H1 (cell line): ENCODE results near the gene CCDC82. TPM values are rescaled to one million over a fixed set of nuclear protein-coding genes. Genes with fewer than 3 reads are reported as not detected.

ENCODE experiments used
- CTCF ChIA-PET: fragments of 300-600 bp; sonication (Branson Sonifier 250); formaldehyde crosslinking; loops from one replicate; lab custom pipeline; 2021; ENCODE audit not compliant: partially characterized antibody; lab: Charles Lee
- POLR2A ChIA-PET: fragments of 300-600 bp; sonication (Branson Sonifier 250); formaldehyde crosslinking; loops from one replicate; lab custom pipeline; 2021; ENCODE audit warnings: inconsistent platforms; ENCODE audit not compliant: partially characterized antibody; lab: Charles Lee
- DNase-seq, 2 experiments: peaks; one replicate each; pipeline versions ENCODE4 v3.0.0 to v3.0.0-alpha.2; 2010 to 2022; ENCODE audit warnings: low spot score in 2 of 2, low read depth in 1 of 2, mixed read lengths in 1 of 2
- FAIRE-seq: peaks from 2 replicates; lab custom pipeline; 2011; peaks lifted over from hg19 to GRCh38; lab: Jason Lieb, UNC
- H2AFZ ChIP-seq: 2 replicates; pipeline ENCODE4 v1.8.1; 2012; ENCODE audit warnings: low read length, inconsistent platforms
- H2AK5ac ChIP-seq: 2 replicates; pipeline ENCODE4 v1.6.1; 2013; ENCODE audit warnings: low read depth, low read length
- H2BK120ac ChIP-seq: replicated peaks from 2 replicates; pipeline ENCODE3; 2013; ENCODE audit warnings: low read depth, low read length, inconsistent platforms
- H2BK12ac ChIP-seq: 2 replicates; pipeline ENCODE4 v1.6.1; 2013; ENCODE audit warnings: low read depth, low read length
- H2BK15ac ChIP-seq: 2 replicates; pipeline ENCODE4 v1.6.1; 2013; ENCODE audit warnings: low read length
- H2BK20ac ChIP-seq: 2 replicates; pipeline ENCODE4 v1.6.1; 2013; ENCODE audit warnings: low read length
- H2BK5ac ChIP-seq: 2 replicates; pipeline ENCODE4 v1.6.1; 2013; ENCODE audit warnings: low read depth, low read length
- H3K14ac ChIP-seq: 2 replicates; pipeline ENCODE4 v1.6.1; 2013; ENCODE audit warnings: inconsistent platforms; ENCODE audit not compliant: insufficient read length
- H3K18ac ChIP-seq: 2 replicates; pipeline ENCODE4 v1.6.1; 2013; ENCODE audit warnings: low read length; ENCODE audit errors: extremely low read depth
- H3K23ac ChIP-seq: 2 replicates; pipeline ENCODE4 v1.6.1; 2013; ENCODE audit warnings: inconsistent platforms; ENCODE audit not compliant: insufficient read length
- H3K23me2 ChIP-seq: 2 replicates; pipeline ENCODE4 v1.6.1; 2013; ENCODE audit warnings: low read depth, low read length
- H3K27ac ChIP-seq: 2 replicates; pipeline ENCODE4 v1.6.1; 2011; ENCODE audit warnings: low read depth, low read length, inconsistent platforms
- H3K27me3 ChIP-seq, 4 experiments: replicated peaks in 1 of 4; 1 replicate in 1 of 4; 2 replicates in 3 of 4; pipeline versions ENCODE4 v1.6.1 to v1.8.1; 2011 to 2013; ENCODE audit warnings: low read length in 3 of 4, mild to moderate bottlenecking in 3 of 4, inconsistent platforms in 2 of 4, mixed read lengths in 2 of 4, moderate library complexity in 1 of 4; ENCODE audit not compliant: control insufficient read depth in 3 of 4, insufficient read depth in 3 of 4; ENCODE audit errors: extremely low read depth in 1 of 4
- H3K36me3 ChIP-seq, 4 experiments: 2 replicates each; pipeline versions ENCODE4 v1.6.1 to v1.8.1; 2011 to 2013; ENCODE audit warnings: mild to moderate bottlenecking in 4 of 4, low read length in 3 of 4, moderate library complexity in 2 of 4, control low read depth in 1 of 4, inconsistent platforms in 1 of 4; ENCODE audit not compliant: insufficient read depth in 4 of 4, control insufficient read depth in 2 of 4
- H3K4ac ChIP-seq: replicated peaks from 2 replicates; pipeline ENCODE3; 2013; ENCODE audit warnings: low read length, low read depth, mixed read lengths, inconsistent platforms; ENCODE audit not compliant: insufficient read length
- H3K4me1 ChIP-seq, 4 experiments: replicated peaks in 1 of 4; 1 replicate in 1 of 4; 2 replicates in 3 of 4; pipeline versions ENCODE4 v1.6.1 to v1.8.1; 2011 to 2013; ENCODE audit warnings: low read length in 3 of 4, inconsistent platforms in 2 of 4, mixed read lengths in 1 of 4; ENCODE audit not compliant: insufficient read depth in 4 of 4, control insufficient read depth in 3 of 4
- H3K4me2 ChIP-seq, 2 experiments: 2 replicates each; pipeline versions ENCODE4 v1.6.1 to v1.8.1; 2011 to 2013; ENCODE audit warnings: low read depth in 2 of 2, low read length in 2 of 2, control low read depth in 1 of 2, inconsistent platforms in 1 of 2, mild to moderate bottlenecking in 1 of 2; ENCODE audit not compliant: insufficient read depth in 1 of 2
- H3K4me3 ChIP-seq, 4 experiments: fragments of 200-600, 300-600 bp in 1 of 4; sonication (generic), shearing (Covaris generic), sonication (Bioruptor Twin) in 1 of 4; 2 replicates each; pipeline versions ENCODE4 v1.5.1 to v1.8.1; 2011 to 2016; ENCODE audit warnings: low read length in 4 of 4, low read depth in 3 of 4, control low read depth in 2 of 4, inconsistent platforms in 2 of 4, mild to moderate bottlenecking in 2 of 4, mixed read lengths in 1 of 4, moderate library complexity in 1 of 4; ENCODE audit not compliant: insufficient read depth in 2 of 4; ENCODE audit errors: extremely low read depth in 1 of 4
- H3K56ac ChIP-seq: replicated peaks from 2 replicates; pipeline ENCODE3; 2013; ENCODE audit warnings: low read depth, mild to moderate bottlenecking, mixed read lengths, low read length, inconsistent platforms; ENCODE audit not compliant: insufficient read length
- H3K79me1 ChIP-seq: 2 replicates; pipeline ENCODE4 v1.6.1; 2013; ENCODE audit warnings: low read depth, low read length, control low read depth
- H3K79me2 ChIP-seq, 2 experiments: 2 replicates each; pipeline versions ENCODE4 v1.6.1 to v1.8.1; 2012 to 2013; ENCODE audit warnings: low read length in 2 of 2, mild to moderate bottlenecking in 2 of 2, inconsistent platforms in 1 of 2; ENCODE audit not compliant: insufficient read depth in 2 of 2, control insufficient read depth in 1 of 2
- H3K9ac ChIP-seq, 4 experiments: replicated peaks in 1 of 4; 1 replicate in 1 of 4; 2 replicates in 3 of 4; pipeline versions ENCODE4 v1.6.1 to v1.8.1; 2011 to 2013; ENCODE audit warnings: low read depth in 3 of 4, low read length in 3 of 4, control low read depth in 2 of 4, mild to moderate bottlenecking in 2 of 4, moderate library complexity in 2 of 4, inconsistent platforms in 1 of 4; ENCODE audit errors: extremely low read depth in 1 of 4
- H3K9me3 ChIP-seq, 2 experiments: 2 replicates each; pipeline versions ENCODE4 v1.6.1 to v1.8.1; 2012 to 2013; ENCODE audit warnings: mild to moderate bottlenecking in 2 of 2, moderate library complexity in 2 of 2, control low read depth in 1 of 2, inconsistent platforms in 1 of 2, low read depth in 1 of 2, low read length in 1 of 2, mixed read lengths in 1 of 2; ENCODE audit not compliant: insufficient read depth in 2 of 2
- H4K20me1 ChIP-seq, 2 experiments: replicated peaks in 1 of 2; 2 replicates each; pipeline versions ENCODE3 to v1.8.1; 2011 to 2013; ENCODE audit warnings: inconsistent platforms in 2 of 2, low read length in 2 of 2, mild to moderate bottlenecking in 1 of 2; ENCODE audit not compliant: insufficient read depth in 2 of 2, control insufficient read depth in 1 of 2
- H4K5ac ChIP-seq: 2 replicates; pipeline ENCODE4 v1.6.1; 2013; ENCODE audit warnings: low read length, low read depth, mixed read lengths, inconsistent platforms; ENCODE audit not compliant: insufficient read length
- H4K8ac ChIP-seq: 2 replicates; pipeline ENCODE4 v1.8.0; 2013; ENCODE audit warnings: mild to moderate bottlenecking, moderate library complexity, low read length, inconsistent platforms; ENCODE audit not compliant: insufficient read depth; ENCODE audit errors: extremely low read depth
- H4K91ac ChIP-seq: replicated peaks from 2 replicates; pipeline ENCODE3; 2013; ENCODE audit warnings: low read length, mixed read lengths, inconsistent platforms; ENCODE audit not compliant: insufficient read length
- ASH2L ChIP-seq: fragments of 200-600, 300-600 bp; sonication (generic); IDR thresholded peaks from one replicate; pipeline ENCODE4 v1.7.1; 2017; ENCODE audit warnings: low read length
- CEBPB ChIP-seq: IDR thresholded peaks from 2 replicates; pipeline ENCODE4 v1.6.1; 2012; ENCODE audit warnings: low read depth, low read length
- GTF2F1 ChIP-seq: IDR thresholded peaks from 2 replicates; pipeline ENCODE4 v1.6.1; 2012; ENCODE audit warnings: low read depth, low read length, improper control_type of control experiment, borderline replicate concordance
- KDM5A ChIP-seq: fragments of 200-600 bp; IDR thresholded peaks from 2 replicates; pipeline ENCODE4 v1.7.1; 2012; ENCODE audit warnings: mild to moderate bottlenecking, low read length, inconsistent platforms, mixed read lengths
- SIRT6 ChIP-seq: IDR thresholded peaks from one replicate; pipeline ENCODE4 v1.7.1; 2012; ENCODE audit warnings: low read length, inconsistent platforms
- YY1 ChIP-seq: IDR thresholded peaks from 2 replicates; pipeline ENCODE4 v1.6.1; 2011; ENCODE audit warnings: low read depth, mild to moderate bottlenecking, low read length
- WGBS, 2 experiments: shearing (Covaris generic) in 1 of 2; methylation state at CpG; one replicate each; pipeline versions ENCODE4 v1.1.6 to v1.1.7; 2013 to 2015; ENCODE audit warnings: low lambda C conversion rate in 2 of 2, mixed read lengths in 2 of 2, inconsistent platforms in 1 of 2, low coverage in 1 of 2, missing lambda C conversion rate in 1 of 2; ENCODE audit not compliant: insufficient replicate concordance in 2 of 2, insufficient coverage in 1 of 2, insufficient read length in 1 of 2; ENCODE audit errors: extremely low coverage in 1 of 2, missing lambda C conversion rate in 1 of 2; 5-methylcytosine and 5-hydroxymethylcytosine counted together
- polyA plus RNA-seq, 7 experiments: library from polyadenylated mRNA; depleted of rRNA in 3 of 7; stranded (reverse) in 5 of 7; unstranded in 2 of 7; fragments of >200 nt in 5 of 7; fragments of 200-250 nt in 2 of 7; gene quantifications; 1 replicate in 5 of 7; 2 replicates in 1 of 7; 4 replicates in 1 of 7; pipeline versions ENCODE4 v1.2.1 to v1.2.3, GENCODE V29; 2011 to 2013; ENCODE audit warnings: missing spikeins in 2 of 7, mixed read lengths in 2 of 7
- total RNA-seq: library from RNA; stranded (reverse); fragmentation: NEBNext Ultra II Directional; extraction: Animal tissue kit (Norgen Biotek cat#: 25700); gene quantifications from 2 replicates; pipeline ENCODE4 v1.2.1, GENCODE V29; 2021

The CCDC82 gene
- total and polyA plus RNA-seq, 2 of the 8 experiments (the other 6 are each of a cell fraction or from before 2014, with no cell fraction given): 6.0 to 15.2 TPM

- POLR2A ChIA-PET: interaction anchor here (1.1 to 3.3 kb wide), 2 partner anchors 8 to 15 kb away, joined by 3 to 13 read pairs; no protein-coding TSS in a partner anchor
- TF ChIP-seq CEBPB: no peak
- no peak for TF ChIP-seq GTF2F1
- no peak for TF ChIP-seq YY1
- TF ChIP-seq ASH2L: no peak
- TF ChIP-seq SIRT6: no peak
- TF ChIP-seq KDM5A: no peak
- TF ChIP-seq, all 59 proteins: peak for 0
- Histone ChIP-seq H3K18ac (no peak overlapping the region), H4K91ac (no peak overlapping the region), H3K4me3 (no peak overlapping the region), H3K79me1 (no peaks in the 10 kb centered on the region; the same call in 1 of the 2 replicates), H3K36me3 (no peaks in the 10 kb centered on the region), H4K20me1 (no peaks in the 10 kb centered on the region), H3K4me1 (peaks cover 0 to 27% (median 11%) of the 10 kb centered on the region in 4 experiments; a peak in 6 of 7 replicates), H3K9me3 (no peaks in the 10 kb centered on the region), H2AFZ (no peak overlapping the region), H3K27ac (no peak overlapping the region), H2BK120ac (no peak overlapping the region), H3K27me3 (peaks cover 0 to 3% (median 0%) of the 10 kb centered on the region in 4 experiments; a peak in 1 of 7 replicates), H2BK12ac (no peak overlapping the region), H3K79me2 (peaks cover 0 to 22% of the 10 kb centered on the region in 2 experiments; a peak in 2 of 4 replicates), H4K8ac (no peak overlapping the region), H3K4me2 (no peak overlapping the region; a peak in 1 of 4 replicates), H3K23me2 (peaks cover 6% of the 10 kb centered on the region; the same call in 1 of the 2 replicates), H2AK5ac (no peak overlapping the region), H3K56ac (no peak overlapping the region), H4K5ac (no peak overlapping the region), H3K9ac (no peak overlapping the region), H2BK20ac (no peak overlapping the region), H2BK5ac (no peak overlapping the region), H3K23ac (no peak overlapping the region), H3K4ac (no peak overlapping the region), H3K14ac (no peak overlapping the region), H2BK15ac (peak overlapping the region; percentile 54; the same call in 1 of the 2 replicates)
- DNase-seq (no peak), FAIRE-seq (no peak)
- 83% methylated on average over 4 of the region's 4 CpGs; no CpG with 5 or more reads in 1 of the 2 experiments for WGBS, 2 experiments
- CTCF ChIA-PET: interaction anchor here (0.5 to 7.7 kb wide), 11 partner anchors 9 to 492 kb away, joined by 3 to 49 read pairs (median 3); no protein-coding TSS in a partner anchor
These were observed 49.2 kb downstream of the CCDC82 start for GRCh38 chr11:96340555-96340885.
